Endothelial cell of umbilical vein (primary cell): ENCODE data around the gene GRK1. TPM values are rescaled to one million over a fixed set of nuclear protein-coding genes. Genes with fewer than 3 reads are reported as not detected.

Experiments used
- BruUV-seq: library from RNA; stranded (reverse); fragments of 400-500 nt; replicated peaks from 2 replicates; lab custom pipeline; 2021; lab: Mats Ljungman, UMichigan
- CTCF ChIA-PET: fragments of 300-600, 350-600 bp; sonication (Branson Sonifier 250); formaldehyde crosslinking; loops from one replicate; lab custom pipeline; 2021; ENCODE audit warnings: antibody characterized with exemption, inconsistent platforms; lab: Charles Lee
- POLR2A ChIA-PET: fragments of 300-600, 350-600 bp; sonication (Branson Sonifier 250); formaldehyde crosslinking; loops from one replicate; lab custom pipeline; 2021; ENCODE audit warnings: antibody characterized with exemption, inconsistent platforms; lab: Charles Lee
- DNase-seq: peaks from one replicate; pipeline ENCODE4 v3.0.0-alpha.2; 2011; ENCODE audit warnings: low read depth, low spot score
- FAIRE-seq: peaks from 2 replicates; lab custom pipeline; 2011; peaks lifted over from hg19 to GRCh38; lab: Jason Lieb, UNC
- H2AFZ ChIP-seq: 2 replicates; pipeline ENCODE4 v1.6.0; 2012; ENCODE audit warnings: low read depth, low read length, control low read depth, inconsistent platforms
- H3K27ac ChIP-seq: 2 replicates; pipeline ENCODE4 v1.5.1; 2011; ENCODE audit warnings: low read depth, mild to moderate bottlenecking, control low read depth, low read length, moderate library complexity; ENCODE audit not compliant: insufficient read depth
- H3K27me3 ChIP-seq, 2 experiments: 2 replicates each; pipeline versions ENCODE4 v1.6.0 to v1.6.1; 2011; ENCODE audit warnings: low read length in 2 of 2, mixed read lengths in 1 of 2; ENCODE audit not compliant: control insufficient read depth in 2 of 2, insufficient read depth in 2 of 2
- H3K36me3 ChIP-seq, 2 experiments: 2 replicates in 1 of 2; 3 replicates in 1 of 2; pipeline ENCODE4 v1.5.1; 2011; ENCODE audit warnings: low read length in 2 of 2, mild to moderate bottlenecking in 1 of 2, moderate library complexity in 1 of 2; ENCODE audit not compliant: control insufficient read depth in 2 of 2, insufficient read depth in 2 of 2; ENCODE audit errors: extremely low read depth in 1 of 2
- H3K4me1 ChIP-seq: 3 replicates; pipeline ENCODE4 v1.5.1; 2011; ENCODE audit warnings: mild to moderate bottlenecking, low read length; ENCODE audit not compliant: control insufficient read depth, insufficient read depth; ENCODE audit errors: extremely low read depth
- H3K4me2 ChIP-seq: 2 replicates; pipeline ENCODE4 v1.6.1; 2011; ENCODE audit warnings: low read length, control low read depth, mixed read lengths; ENCODE audit not compliant: insufficient read depth
- H3K4me3 ChIP-seq, 3 experiments: fragments of 200-600 bp in 1 of 3; sonication (generic), shearing (Covaris generic) in 1 of 3; replicated peaks in 1 of 3; 2 replicates each; pipeline ENCODE4 v1.5.1; 2011 to 2016; ENCODE audit warnings: control low read depth in 3 of 3, low read length in 3 of 3, mild to moderate bottlenecking in 2 of 3, inconsistent platforms in 1 of 3, low read depth in 1 of 3, moderate library complexity in 1 of 3; ENCODE audit not compliant: insufficient read depth in 1 of 3
- H3K79me2 ChIP-seq: 2 replicates; pipeline ENCODE4 v1.6.0; 2012; ENCODE audit warnings: low read length, inconsistent platforms; ENCODE audit not compliant: control insufficient read depth, insufficient read depth
- H3K9ac ChIP-seq: replicated peaks from 2 replicates; pipeline ENCODE3; 2011; ENCODE audit warnings: low read length, control low read depth; ENCODE audit not compliant: insufficient read depth; ENCODE audit errors: extremely low read depth
- H3K9me1 ChIP-seq: replicated peaks from 3 replicates; pipeline ENCODE4 v1.6.0; 2011; ENCODE audit warnings: mild to moderate bottlenecking, low read length; ENCODE audit not compliant: control insufficient read depth, insufficient read depth; ENCODE audit errors: extremely low read depth
- H3K9me3 ChIP-seq: replicated peaks from 2 replicates; pipeline ENCODE4 v1.5.1; 2012; ENCODE audit warnings: low read length, inconsistent platforms; ENCODE audit not compliant: control insufficient read depth, insufficient read depth
- H4K20me1 ChIP-seq: replicated peaks from 2 replicates; pipeline ENCODE3; 2011; ENCODE audit warnings: mild to moderate bottlenecking, low read length; ENCODE audit not compliant: control insufficient read depth, insufficient read depth; ENCODE audit errors: extremely low read depth
- CTCF ChIP-seq, 2 donors: IDR thresholded peaks; 1 replicate in 1 of 2; 2 replicates in 1 of 2; pipeline ENCODE4 v1.5.1; 2011; ENCODE audit warnings: low read length in 2 of 2, mild to moderate bottlenecking in 2 of 2, moderate library complexity in 2 of 2, control low read depth in 1 of 2, inconsistent platforms in 1 of 2, low read depth in 1 of 2; ENCODE audit not compliant: insufficient read depth in 1 of 2; ENCODE audit errors: extremely low read depth in 1 of 2
- EZH2 ChIP-seq: IDR thresholded peaks from 2 replicates; pipeline ENCODE4 v1.6.1; 2012; ENCODE audit warnings: borderline replicate concordance, low read depth, mild to moderate bottlenecking, moderate library complexity, low read length, inconsistent platforms; ENCODE audit not compliant: severe bottlenecking
- FOS ChIP-seq: IDR thresholded peaks from 2 replicates; pipeline ENCODE4 v1.6.1; 2011; ENCODE audit warnings: mild to moderate bottlenecking, low read length, moderate library complexity, borderline replicate concordance; ENCODE audit not compliant: insufficient read depth
- JUN ChIP-seq: IDR thresholded peaks from 2 replicates; pipeline ENCODE4 v1.6.1; 2011; ENCODE audit warnings: borderline replicate concordance, low read depth; ENCODE audit not compliant: insufficient read length, insufficient read depth
- MYC ChIP-seq: IDR thresholded peaks from one replicate; pipeline ENCODE4 v1.6.1; 2011; ENCODE audit warnings: mild to moderate bottlenecking, low read depth, low read length
- POLR2A ChIP-seq: IDR thresholded peaks from 2 replicates; pipeline ENCODE4 v1.6.1; 2012; ENCODE audit warnings: low read depth, mild to moderate bottlenecking, control low read depth, low read length
- POLR2AphosphoS5 ChIP-seq: IDR thresholded peaks from 2 replicates; pipeline ENCODE4 v1.6.1; 2012; ENCODE audit warnings: low read depth, mild to moderate bottlenecking, control low read depth, low read length, moderate library complexity; ENCODE audit not compliant: insufficient read depth
- dilution Hi-C: fragments of 300-500 bp; cut with MboI; formaldehyde crosslinking; loops from one replicate; pipeline ENCODE4 v1.15.0; 2019; ENCODE audit warnings: low sequenced_read_pairs; ENCODE audit not compliant: extremely low pct_ligation_motif_present
- intact Hi-C: fragments of 100-400 bp; cut with micrococcal nuclease; formaldehyde crosslinking; loops from one replicate; pipeline ENCODE4 v1.10.0; 2022
- polyA plus RNA-seq, 4 experiments: library from polyadenylated mRNA; depleted of rRNA in 3 of 4; stranded (reverse) in 3 of 4; unstranded in 1 of 4; fragments of >200 nt; gene quantifications; 2 replicates each; pipeline versions ENCODE4 v1.2.1 to v1.2.3, GENCODE V29; 2011 to 2012; ENCODE audit warnings: missing spikeins in 1 of 4
- total RNA-seq: library from RNA; stranded (reverse); gene quantifications from 2 replicates; pipeline ENCODE4 v1.2.3, GENCODE V29; 2021

GRK1 gene
- total and polyA plus RNA-seq, 2 donors (not counting 3 experiments of a cell fraction or from before 2014, with no cell fraction given), result not detected

- no TSS peak for BruUV-seq
- no peak overlapping the region for H3K4me2 ChIP-seq
- no peak overlapping the region for H2AFZ ChIP-seq
- no peaks in the 10 kb centered on the region for H3K27me3 ChIP-seq
- H3K4me1 ChIP-seq, result no peaks in the 10 kb centered on the region
- no peaks in the 10 kb centered on the region for H4K20me1 ChIP-seq
- ChIA-PET POLR2A (no interaction called here), CTCF (no interaction called here)
- H3K27ac ChIP-seq, result no peak overlapping the region
- intact Hi-C loops (no loop called here), dilution Hi-C loops (no loop called here)
- no peak overlapping the region for H3K9ac ChIP-seq
- no peaks in the 10 kb centered on the region for H3K9me1 ChIP-seq
- no peaks in the 10 kb centered on the region for H3K79me2 ChIP-seq
- FAIRE-seq (no peak), DNase-seq (no peak)
- no peaks in the 10 kb centered on the region for H3K36me3 ChIP-seq
- H3K9me3 ChIP-seq, result no peaks in the 10 kb centered on the region
- H3K4me3 ChIP-seq, result no peak overlapping the region
- TF ChIP-seq POLR2A, result no peak
- no peak for TF ChIP-seq FOS
- no peak for TF ChIP-seq POLR2AphosphoS5
- TF ChIP-seq MYC, result no peak
- TF ChIP-seq CTCF (IDR thresholded peaks at IDR 0.05; ENCODE audit: extremely low read depth in 1 of 2, insufficient read depth in 1 of 2, low read depth in 1 of 2, low read length in 2 of 2), result no peak
- no peak for TF ChIP-seq EZH2
- TF ChIP-seq JUN, result no peak
These were observed 12.3 kb upstream of the GRK1 start for GRCh38 chr13:113654591-113655345.
